ENCODE measurements around the gene SAMD10. TPM values are rescaled to one million over a fixed set of nuclear protein-coding genes. Genes with fewer than 3 reads are reported as not detected.
A peak's percentile ranks its signal among the peaks of the same experiment; 100 is the strongest.

The SAMD10 gene
- total and polyA plus RNA-seq, 2 of the 8 experiments (the other 6 are each of a cell fraction or from before 2014, with no cell fraction given): 3.0 to 5.2 TPM

DNA sequence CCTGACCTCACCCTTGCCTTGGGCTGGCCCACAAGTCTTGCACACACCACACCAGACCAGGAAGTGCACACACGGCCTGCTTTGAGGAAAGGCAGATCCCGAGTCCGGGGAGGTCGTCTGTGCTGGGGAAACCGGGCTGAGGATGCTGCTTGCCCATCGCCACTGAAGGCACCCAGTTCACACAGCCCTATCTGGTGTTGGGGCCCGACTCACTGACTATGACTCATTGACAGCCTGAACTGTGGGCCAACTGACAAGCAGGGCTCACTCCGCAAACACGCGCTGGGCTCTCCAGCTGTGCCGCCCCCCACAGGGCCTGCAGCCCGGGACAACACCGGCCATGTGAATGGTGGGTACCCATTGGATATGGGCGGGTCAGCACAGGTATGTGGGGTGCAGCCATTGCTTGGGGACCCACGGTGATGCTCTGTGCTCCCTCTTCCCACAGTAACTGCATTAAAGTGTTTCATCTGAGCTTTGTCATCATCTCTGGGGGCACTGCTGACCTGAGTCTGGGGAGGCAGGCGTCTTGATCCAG lies 1.6 kb downstream of the SAMD10 start:
- Histone ChIP-seq H3K79me2 (ENCODE audit: control insufficient read depth in 1 of 2, insufficient read depth in 2 of 2, low read length in 2 of 2) (peaks cover 0 to 15% of the 10 kb centered on the region in 2 experiments; a peak in 3 of 4 replicates), H3K23ac (ENCODE audit: insufficient read length) (no peak overlapping the region), H2BK120ac (replicated peaks; ENCODE audit: low read depth, low read length) (no peak overlapping the region), H3K4ac (replicated peaks; ENCODE audit: insufficient read length, low read depth, low read length) (no peak overlapping the region), H3K9me3 (ENCODE audit: insufficient read depth in 2 of 2, low read depth in 1 of 2, low read length in 1 of 2) (no peaks in the 10 kb centered on the region), H3K9ac (replicated peaks in 1 of 4; ENCODE audit: extremely low read depth in 1 of 4, low read depth in 3 of 4, low read length in 3 of 4) (no peak overlapping the region), H3K4me1 (replicated peaks in 1 of 4; ENCODE audit: control insufficient read depth in 3 of 4, insufficient read depth in 4 of 4, low read length in 3 of 4) (peaks cover 4 to 28% (median 12%) of the 10 kb centered on the region in 4 experiments; a peak in 6 of 7 replicates), H3K14ac (ENCODE audit: insufficient read length) (no peak overlapping the region), H2BK20ac (ENCODE audit: low read length) (no peak overlapping the region), H4K5ac (ENCODE audit: insufficient read length, low read depth, low read length) (no peak overlapping the region), H3K79me1 (ENCODE audit: low read depth, low read length) (peaks cover 4% of the 10 kb centered on the region; the same call in 1 of the 2 replicates), H3K23me2 (ENCODE audit: low read depth, low read length) (peaks cover 17% of the 10 kb centered on the region), H2BK5ac (ENCODE audit: low read depth, low read length) (no peak overlapping the region), H2BK15ac (ENCODE audit: low read length) (peak overlapping the region; percentile 65; the same call in 1 of the 2 replicates), H4K8ac (ENCODE audit: extremely low read depth, insufficient read depth, low read length) (0 out of 2 replicates have a peak overlapping the region, but pooled peaks have one; percentile 45), H2AK5ac (ENCODE audit: low read depth, low read length) (0 out of 2 replicates have a peak overlapping the region, but pooled peaks have one; percentile 56), H3K27ac (ENCODE audit: low read depth, low read length) (no peak overlapping the region), H2AFZ (ENCODE audit: low read length) (no peak overlapping the region), H3K36me3 (ENCODE audit: control insufficient read depth in 2 of 4, insufficient read depth in 4 of 4, low read length in 3 of 4) (no peaks in the 10 kb centered on the region), H2BK12ac (ENCODE audit: low read depth, low read length) (0 out of 2 replicates have a peak overlapping the region, but pooled peaks have one; percentile 1), H3K18ac (ENCODE audit: extremely low read depth, low read length) (no peak overlapping the region), H3K56ac (replicated peaks; ENCODE audit: insufficient read length, low read depth, low read length) (no peak overlapping the region), H4K20me1 (replicated peaks in 1 of 2; ENCODE audit: control insufficient read depth in 1 of 2, insufficient read depth in 2 of 2, low read length in 2 of 2) (peaks cover 3 to 14% of the 10 kb centered on the region in 2 experiments), H3K27me3 (replicated peaks in 1 of 4; ENCODE audit: control insufficient read depth in 3 of 4, extremely low read depth in 1 of 4, insufficient read depth in 3 of 4, low read length in 3 of 4) (peaks cover 0 to 9% (median 2%) of the 10 kb centered on the region in 4 experiments; a peak in 3 of 7 replicates), H3K4me2 (ENCODE audit: insufficient read depth in 1 of 2, low read depth in 2 of 2, low read length in 2 of 2) (peak overlapping the region; percentile 62 to 92; a peak in 2 of 4 replicates), H3K4me3 (ENCODE audit: extremely low read depth in 1 of 4, insufficient read depth in 2 of 4, low read depth in 3 of 4, low read length in 4 of 4) (peak overlapping the region in 1 of 4 experiments; percentile 89; a peak in 1 of 8 replicates), H4K91ac (replicated peaks; ENCODE audit: insufficient read length, low read length) (no peak overlapping the region)
- no peak for DNase-seq (ENCODE audit: low read depth in 1 of 2, low spot score in 2 of 2)
- CTCF ChIA-PET (ENCODE audit: partially characterized antibody): interaction anchor here (0.5 to 1.4 kb wide), 8 partner anchors 43 to 434 kb away, joined by 3 to 5 read pairs (median 3); no protein-coding TSS in a partner anchor
- TF ChIP-seq SIRT6 (IDR thresholded peaks at IDR 0.05; ENCODE audit: low read length): no peak
- no peak for TF ChIP-seq CEBPB (IDR thresholded peaks at IDR 0.05; ENCODE audit: low read depth, low read length)
- no peak for TF ChIP-seq BCL11A (IDR thresholded peaks at IDR 0.05; ENCODE audit: low read depth in 2 of 2, low read length in 2 of 2)
- no peak for FAIRE-seq
- WGBS, 2 experiments (ENCODE audit: extremely low coverage in 1 of 2, insufficient coverage in 1 of 2, insufficient read length in 1 of 2, insufficient replicate concordance in 2 of 2, low coverage in 1 of 2, low lambda C conversion rate in 2 of 2, missing lambda C conversion rate in 1 of 2): 86% methylated on average over 16 of the region's 16 CpGs; no CpG with 5 or more reads in 1 of the 2 experiments
- POLR2A ChIA-PET (ENCODE audit: partially characterized antibody): no interaction called here

All from H1 (cell line).